Activated CD4-positive, alpha-beta memory T cell treated with anti-CD3 and anti-CD28 coated beads, Interleukin-2, amount 10 ng/mL, durations not matched to agents 7 days and 5 days (primary cell): ENCODE data around the gene SAMD3. TPM values are rescaled to one million over a fixed set of nuclear protein-coding genes. Genes with fewer than 3 reads are reported as not detected.
"Not testable (repeated sequence)": the region's sequence is repeated elsewhere in the genome, so short reads cannot be mapped to it uniquely, and the experiment has no call there.

Experiments
- CTCF ChIA-PET: fragments of 350-600 bp; sonication (Branson Sonifier 250); formaldehyde crosslinking; loops from one replicate; lab custom pipeline; 2021; ENCODE audit warnings: antibody characterized with exemption, inconsistent platforms; lab: Charles Lee
- POLR2A ChIA-PET: fragments of 350-600 bp; sonication (Branson Sonifier 250); formaldehyde crosslinking; loops from one replicate; lab custom pipeline; 2021; ENCODE audit warnings: antibody characterized with exemption; lab: Charles Lee
- DNase-seq: peaks from one replicate; pipeline ENCODE4 v3.0.0-alpha.2; 2020
- H3K27ac Mint-ChIP-seq: one replicate; pipeline ENCODE4 v1.8.0; 2021; ENCODE audit warnings: mild to moderate bottlenecking, mixed read lengths
- H3K27me3 Mint-ChIP-seq: one replicate; pipeline ENCODE4 v1.8.0; 2021; ENCODE audit warnings: mixed read lengths
- H3K36me3 Mint-ChIP-seq: one replicate; pipeline ENCODE4 v1.8.0; 2021; ENCODE audit warnings: low read depth, mixed read lengths
- H3K4me1 Mint-ChIP-seq: one replicate; pipeline ENCODE4 v1.8.0; 2021; ENCODE audit warnings: mixed read lengths
- H3K4me3 Mint-ChIP-seq: one replicate; pipeline ENCODE4 v1.8.0; 2021; ENCODE audit warnings: mild to moderate bottlenecking, mixed read lengths
- H3K9me3 Mint-ChIP-seq: one replicate; pipeline ENCODE4 v1.8.0; 2021; ENCODE audit warnings: mixed read lengths
- total RNA-seq, 2 experiments: library from RNA; stranded (reverse); gene quantifications; one replicate each; pipeline ENCODE4 v1.2.3, GENCODE V29; 2021

Gene SAMD3
- total RNA-seq, 2 experiments from 2014 or later = 70.5 to 79.7 TPM

DNA sequence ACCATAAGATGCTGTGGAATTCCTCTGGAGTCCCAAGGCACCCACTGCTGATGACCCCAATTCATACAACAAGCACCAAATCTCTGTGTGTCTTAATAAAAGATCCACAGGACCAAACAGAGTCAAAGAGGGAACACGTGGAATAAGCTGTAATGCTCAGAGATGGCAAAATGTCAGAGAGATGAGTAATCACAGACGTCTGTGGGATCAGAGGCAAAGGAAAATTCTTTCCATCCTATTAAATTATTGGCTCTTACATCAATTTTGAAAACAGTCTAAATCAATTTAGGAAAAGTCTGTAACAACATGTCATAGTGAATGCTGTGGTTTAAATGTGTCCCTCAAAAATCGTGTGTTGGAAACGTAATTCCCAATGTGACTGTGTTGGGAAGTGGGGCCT lies 17.5 kb upstream of the SAMD3 start:
- CTCF ChIA-PET = interaction anchor here (1.1 to 2.0 kb wide), 5 partner anchors 9 to 69 kb away, joined by 3 to 10 read pairs (median 4); partner anchors contain the start of gene SAMD3
- Mint-ChIP-seq H3K9me3 (no peaks in the 10 kb centered on the region), H3K27ac (no peak overlapping the region), H3K4me3 (no peak overlapping the region), H3K27me3 (peaks cover 2% of the 10 kb centered on the region), H3K4me1 (no peaks in the 10 kb centered on the region), H3K36me3 (no peaks in the 10 kb centered on the region)
- POLR2A ChIA-PET = interaction anchor here (0.7 kb wide), 1 partner anchor 108 kb away, joined by 3 read pairs; no protein-coding TSS in a partner anchor
- no peak for DNase-seq

DNA sequence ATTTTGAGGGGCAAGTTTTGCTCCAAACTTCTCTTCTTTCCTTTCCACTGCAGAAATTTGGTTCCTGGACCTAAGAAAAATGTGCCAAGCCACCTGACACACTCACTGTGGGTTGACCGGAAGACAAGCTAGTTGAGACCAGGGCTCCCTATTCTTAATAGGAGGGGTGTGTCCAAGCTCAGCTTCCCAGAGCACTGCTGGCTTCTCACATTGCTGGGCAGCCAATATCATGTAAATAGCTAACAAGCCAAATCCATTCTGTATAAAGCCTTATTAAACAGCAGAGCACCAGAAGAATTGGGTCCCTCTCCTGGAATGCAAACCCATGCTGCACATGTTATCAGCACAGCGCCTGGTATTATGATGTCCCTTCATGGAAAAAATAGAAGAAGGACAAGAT lies 17.0 kb upstream of the SAMD3 start:
- Mint-ChIP-seq H3K27me3 (peaks cover 2% of the 10 kb centered on the region), H3K9me3 (no peaks in the 10 kb centered on the region), H3K27ac (no peak overlapping the region), H3K4me1 (no peaks in the 10 kb centered on the region), H3K36me3 (no peaks in the 10 kb centered on the region), H3K4me3 (no peak overlapping the region)
- no peak for DNase-seq
- POLR2A ChIA-PET = interaction anchor here (0.7 kb wide), 1 partner anchor 107 kb away, joined by 3 read pairs; no protein-coding TSS in a partner anchor
- CTCF ChIA-PET = interaction anchor here (1.1 to 2.0 kb wide), 5 partner anchors 10 to 69 kb away, joined by 3 to 10 read pairs (median 4); partner anchors contain the start of gene SAMD3

DNA sequence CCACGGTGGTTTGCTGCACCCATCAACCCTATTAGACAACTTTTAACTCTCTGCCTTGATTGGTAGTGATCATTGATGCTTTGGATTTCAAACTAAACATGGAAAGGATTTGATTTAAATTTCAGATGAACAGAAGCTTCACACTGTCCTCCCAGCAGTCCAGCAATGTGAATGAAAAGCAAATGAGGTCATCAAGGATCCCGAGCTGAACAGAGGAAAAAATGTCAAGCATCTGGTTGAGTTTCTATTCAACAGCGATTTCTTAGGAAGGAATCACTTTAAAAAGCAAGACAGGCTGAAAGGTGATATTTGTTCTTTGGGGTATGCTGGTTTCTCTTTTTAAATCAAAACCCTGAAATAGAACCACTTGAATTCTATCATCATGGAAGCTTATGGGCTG lies 10.6 kb upstream of the SAMD3 start:
- Mint-ChIP-seq H3K4me3 (no peak overlapping the region), H3K9me3 (peaks cover 3% of the 10 kb centered on the region), H3K4me1 (peaks cover 9% of the 10 kb centered on the region), H3K27ac (no peak overlapping the region), H3K36me3 (no peaks in the 10 kb centered on the region), H3K27me3 (no peaks in the 10 kb centered on the region)
- DNase-seq = no peak
- POLR2A ChIA-PET = interaction anchor here (1.7 kb wide), 1 partner anchor 10 kb away, joined by 7 read pairs; the partner anchor contains the start of gene SAMD3
- CTCF ChIA-PET = interaction anchor here (1.0 kb wide), 1 partner anchor 10 kb away, joined by 3 read pairs; the partner anchor contains the start of gene SAMD3

DNA sequence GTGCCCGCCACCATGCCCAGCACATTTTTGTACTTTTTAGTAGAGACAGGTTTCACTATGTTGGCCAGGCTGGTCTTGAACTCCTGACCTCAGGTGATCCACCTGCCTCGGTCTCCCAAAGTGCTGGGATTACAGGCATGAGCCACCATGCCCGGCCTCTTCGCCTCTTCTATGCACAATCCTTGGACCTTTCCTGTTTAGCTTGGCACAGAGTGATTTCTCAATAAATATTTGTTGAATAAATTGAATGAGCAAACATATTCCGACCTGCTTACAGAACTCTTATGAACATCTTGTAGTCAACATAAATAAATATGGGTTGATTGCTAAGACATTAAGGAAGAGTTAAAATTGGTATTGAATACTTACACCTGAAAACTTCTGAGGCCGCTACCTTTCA lies 7.8 kb upstream of the SAMD3 start:
- CTCF ChIA-PET = interaction anchor here (1.4 kb wide), 1 partner anchor 9 kb away, joined by 4 read pairs; no protein-coding TSS in a partner anchor
- H3K4me1 Mint-ChIP-seq, H3K27me3 Mint-ChIP-seq, H3K27ac Mint-ChIP-seq, DNase-seq, H3K4me3 Mint-ChIP-seq, POLR2A ChIA-PET, H3K36me3 Mint-ChIP-seq: not testable (repeated sequence)
- peaks cover 12% of the 10 kb centered on the region for H3K9me3 Mint-ChIP-seq

DNA sequence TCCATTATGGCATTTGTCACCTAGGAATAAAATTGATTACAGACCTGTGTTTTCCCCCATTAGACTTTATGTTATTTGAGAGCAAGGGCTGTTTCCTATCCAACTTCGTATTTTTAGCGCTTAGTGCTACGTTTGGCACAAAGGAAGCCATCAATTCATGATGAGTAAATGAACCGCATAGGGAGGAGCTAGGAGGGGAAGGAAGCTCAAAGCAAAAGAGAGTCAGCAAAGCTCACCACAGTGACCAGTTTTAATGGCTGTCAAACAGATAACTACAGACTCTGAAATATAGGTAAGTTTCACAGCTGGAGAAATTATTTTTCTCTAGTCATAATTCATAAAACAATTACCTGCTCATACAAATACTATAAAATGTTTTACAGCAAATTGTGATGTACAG lies 6.9 kb upstream of the SAMD3 start:
- peaks cover 18% of the 10 kb centered on the region for H3K9me3 Mint-ChIP-seq
- H3K27me3 Mint-ChIP-seq = no peaks in the 10 kb centered on the region
- no peak for DNase-seq
- H3K27ac Mint-ChIP-seq = peak overlapping the region; percentile 5
- POLR2A ChIA-PET = interaction anchor here (0.7 to 0.8 kb wide), 2 partner anchors 20 to 93 kb away, joined by 3 read pairs; no protein-coding TSS in a partner anchor
- H3K4me3 Mint-ChIP-seq = no peak overlapping the region
- peaks cover 16% of the 10 kb centered on the region for H3K36me3 Mint-ChIP-seq
- CTCF ChIA-PET = interaction anchor here (1.4 to 2.0 kb wide), 3 partner anchors 8 to 52 kb away, joined by 4 to 8 read pairs (median 6); no protein-coding TSS in a partner anchor
- peaks cover 13% of the 10 kb centered on the region for H3K4me1 Mint-ChIP-seq

DNA sequence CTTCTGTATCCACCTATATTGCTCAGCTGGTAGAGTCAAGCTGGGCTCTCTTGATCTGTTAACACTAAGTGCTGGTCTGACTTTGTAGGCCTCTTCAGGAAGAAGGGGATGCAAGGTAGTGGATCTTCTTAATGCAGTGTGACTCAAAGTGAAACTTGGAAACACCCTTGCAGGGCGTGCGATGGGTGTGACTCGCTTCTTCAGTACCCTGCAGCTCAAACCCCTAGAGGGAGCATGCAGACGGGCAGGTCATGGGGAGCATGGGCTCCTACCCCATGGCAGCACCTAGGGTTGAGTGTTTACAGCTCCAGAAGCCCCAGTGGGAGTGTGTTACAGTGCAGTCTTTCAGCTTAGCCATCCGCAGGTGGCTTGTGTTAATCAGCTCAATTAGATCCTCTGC lies 757 bp upstream of the SAMD3 start:
- POLR2A ChIA-PET = interaction anchor here (0.5 to 2.0 kb wide), 30 partner anchors 10 to 474 kb away, joined by 3 to 32 read pairs (median 4); partner anchors contain the start of gene L3MBTL3
- H3K27ac Mint-ChIP-seq = peak overlapping the region; percentile 98
- peak overlapping the region; percentile 26 for H3K4me3 Mint-ChIP-seq
- H3K27me3 Mint-ChIP-seq = no peaks in the 10 kb centered on the region
- peaks cover 54% of the 10 kb centered on the region for H3K36me3 Mint-ChIP-seq
- CTCF ChIA-PET = interaction anchor here (0.8 to 2.5 kb wide), 24 partner anchors 10 to 618 kb away, joined by 3 to 29 read pairs (median 4); no protein-coding TSS in a partner anchor
- peaks cover 39% of the 10 kb centered on the region for H3K4me1 Mint-ChIP-seq
- DNase-seq = peak; percentile 86
- peaks cover 25% of the 10 kb centered on the region for H3K9me3 Mint-ChIP-seq

DNA sequence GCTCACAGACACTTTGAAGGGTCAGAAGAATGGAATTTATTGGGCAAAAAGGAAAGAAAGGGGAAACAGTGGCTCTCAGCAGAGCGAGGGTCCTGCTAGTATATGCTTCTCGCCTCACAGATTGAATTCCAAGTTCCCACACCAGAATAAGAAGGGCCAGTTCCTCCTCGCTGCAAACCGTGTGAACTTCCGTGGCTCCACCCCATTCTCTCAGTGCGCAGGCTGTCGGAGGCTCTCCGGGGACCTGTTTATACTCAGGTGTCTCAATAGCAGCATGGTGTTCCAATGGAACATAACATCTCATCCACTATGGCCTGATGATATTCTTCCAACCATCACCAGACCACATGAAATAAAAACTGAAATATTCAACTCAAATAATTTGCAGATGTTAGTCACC lies 4.6 kb downstream of the SAMD3 start:
- no peaks in the 10 kb centered on the region for H3K27me3 Mint-ChIP-seq

DNA sequence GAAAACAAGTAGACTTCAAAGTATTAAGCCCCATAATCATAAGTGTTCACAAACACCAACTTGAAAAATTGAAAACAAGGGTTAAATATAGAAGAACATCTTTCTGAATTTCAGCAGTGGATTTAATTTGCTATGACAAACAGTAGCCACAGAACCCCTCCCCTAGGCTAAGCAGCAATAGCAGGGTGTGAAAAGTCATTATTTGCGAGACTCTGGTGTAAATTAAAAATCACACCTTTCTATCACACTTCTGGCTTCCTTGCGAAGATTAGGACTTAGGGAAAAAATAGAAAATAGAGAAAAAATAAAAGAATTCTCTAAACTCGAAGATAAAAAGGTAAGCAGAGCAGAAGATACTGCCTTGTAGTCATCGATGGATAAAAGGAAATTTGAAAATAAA lies 6.1 kb downstream of the SAMD3 start:
- POLR2A ChIA-PET = interaction anchor here (0.6 to 1.9 kb wide), 3 partner anchors 13 to 733 kb away, joined by 3 to 6 read pairs (median 4); no protein-coding TSS in a partner anchor
- Mint-ChIP-seq H3K9me3 (peaks cover 12% of the 10 kb centered on the region), H3K27me3 (no peaks in the 10 kb centered on the region), H3K4me3 (no peak overlapping the region), H3K27ac (peak overlapping the region; percentile 28), H3K36me3 (peaks cover 80% of the 10 kb centered on the region), H3K4me1 (peaks cover 72% of the 10 kb centered on the region)
- no peak for DNase-seq
- CTCF ChIA-PET = interaction anchor here (1.5 to 1.8 kb wide), 2 partner anchors 65 to 84 kb away, joined by 4 to 7 read pairs; no protein-coding TSS in a partner anchor

More for the DNA sequence above, 4.6 kb downstream of the SAMD3 start:
- H3K4me3 Mint-ChIP-seq = no peak overlapping the region
- no peak for DNase-seq
- peak overlapping the region; percentile 7 for H3K27ac Mint-ChIP-seq
- peaks cover 12% of the 10 kb centered on the region for H3K9me3 Mint-ChIP-seq
- peaks cover 67% of the 10 kb centered on the region for H3K4me1 Mint-ChIP-seq
- ChIA-PET POLR2A (no interaction called here), CTCF (no interaction called here)
- H3K36me3 Mint-ChIP-seq = peaks cover 76% of the 10 kb centered on the region

DNA sequence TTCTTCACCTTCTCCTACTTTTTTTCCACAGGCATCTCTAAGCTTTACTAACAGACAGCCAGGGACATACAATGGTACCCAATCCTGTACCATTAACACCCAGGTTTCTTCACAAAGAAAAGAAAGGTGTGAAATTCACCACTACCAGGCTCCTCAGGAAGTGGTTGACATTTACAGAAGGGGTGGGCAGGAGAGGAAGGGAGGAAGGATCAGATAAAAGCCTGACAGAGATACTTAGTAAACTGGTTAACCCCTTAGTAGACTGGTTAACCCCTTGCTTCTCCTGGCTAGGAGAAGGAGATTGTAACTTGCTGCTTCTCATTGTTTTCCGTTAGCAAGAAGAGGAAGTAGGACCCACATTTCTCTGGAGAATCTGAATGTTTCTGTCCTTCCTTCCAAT lies 7.2 kb downstream of the SAMD3 start:
- peaks cover 71% of the 10 kb centered on the region for H3K4me1 Mint-ChIP-seq
- no peaks in the 10 kb centered on the region for H3K27me3 Mint-ChIP-seq
- peak overlapping the region; percentile 64 for H3K4me3 Mint-ChIP-seq
- H3K27ac Mint-ChIP-seq = peak overlapping the region; percentile 77
- CTCF ChIA-PET = interaction anchor here (0.6 to 5.3 kb wide), 4 partner anchors 8 to 565 kb away, joined by 4 to 29 read pairs (median 4); partner anchors contain the start of gene SAMD3
- H3K36me3 Mint-ChIP-seq = peaks cover 83% of the 10 kb centered on the region
- peaks cover 12% of the 10 kb centered on the region for H3K9me3 Mint-ChIP-seq
- peak; percentile 61 for DNase-seq
- POLR2A ChIA-PET = interaction anchor here (0.7 to 3.7 kb wide), 5 partner anchors 8 to 361 kb away, joined by 3 to 21 read pairs (median 4); partner anchors contain the start of gene SAMD3

DNA sequence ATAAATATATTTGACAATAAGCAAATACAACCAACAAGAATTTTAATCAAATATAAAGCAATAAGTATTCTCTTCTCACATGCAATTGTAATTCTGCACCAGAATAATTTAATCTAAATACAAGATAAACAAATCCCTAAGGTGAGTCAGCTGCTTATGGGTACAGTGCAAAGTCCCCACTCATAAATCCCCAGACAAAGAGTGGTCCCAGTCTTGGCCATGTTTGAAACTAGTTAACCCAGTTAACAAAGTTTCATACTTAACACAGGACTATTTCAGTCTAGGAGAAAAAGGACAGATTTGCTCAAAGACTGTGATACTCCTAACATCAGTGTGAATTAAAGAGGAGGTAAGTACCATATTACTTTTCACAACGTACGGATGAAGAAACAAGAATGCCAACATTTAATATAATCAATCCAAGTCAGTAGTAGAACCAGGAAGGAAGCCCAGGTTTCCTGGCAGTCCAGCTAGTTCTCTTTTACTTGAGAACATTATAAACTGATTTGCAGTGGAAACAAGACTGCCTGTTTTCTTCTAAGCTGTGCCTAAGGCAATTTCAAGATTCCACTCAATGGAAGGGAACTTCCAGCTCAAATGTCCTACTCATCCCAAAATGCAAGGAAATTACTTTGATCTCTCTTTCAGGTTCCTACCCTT lies 10.4 kb downstream of the SAMD3 start:
- peak overlapping the region; percentile 6 for H3K27ac Mint-ChIP-seq

DNA sequence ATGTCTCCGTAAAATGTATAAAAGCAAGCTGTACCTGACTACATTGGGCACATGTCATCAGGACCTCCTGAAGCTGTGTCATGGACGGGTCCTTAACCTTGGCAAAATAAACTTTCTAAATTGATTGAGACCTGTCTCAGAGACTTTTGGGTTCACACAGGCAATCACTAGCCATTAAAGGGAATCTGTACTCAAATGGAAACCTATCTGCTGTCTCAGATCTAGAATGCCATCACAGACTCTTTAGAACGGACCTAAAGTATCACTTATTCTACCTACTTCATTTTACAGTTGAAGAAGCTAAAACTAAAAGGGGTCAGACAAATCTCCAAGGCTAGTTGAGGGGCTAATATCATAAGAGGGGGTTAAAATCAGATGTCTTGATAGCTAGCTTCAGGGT lies 11.1 kb downstream of the SAMD3 start:
- no peaks in the 10 kb centered on the region for H3K27me3 Mint-ChIP-seq
- CTCF ChIA-PET = interaction anchor here (0.8 to 5.3 kb wide), 2 partner anchors 12 to 21 kb away, joined by 3 to 29 read pairs; partner anchors contain the start of gene SAMD3
- peaks cover 91% of the 10 kb centered on the region for H3K36me3 Mint-ChIP-seq
- no peak overlapping the region for H3K27ac Mint-ChIP-seq
- H3K4me3 Mint-ChIP-seq = no peak overlapping the region
- H3K9me3 Mint-ChIP-seq = peaks cover 7% of the 10 kb centered on the region
- no peak for DNase-seq
- H3K4me1 Mint-ChIP-seq = peaks cover 52% of the 10 kb centered on the region
- POLR2A ChIA-PET = interaction anchor here (0.9 to 3.5 kb wide), 3 partner anchors 8 to 24 kb away, joined by 4 to 10 read pairs (median 6); partner anchors contain the start of gene SAMD3

More for the DNA sequence above, 10.4 kb downstream of the SAMD3 start:
- Mint-ChIP-seq H3K9me3 (peaks cover 7% of the 10 kb centered on the region), H3K27me3 (no peaks in the 10 kb centered on the region), H3K4me3 (peak overlapping the region; percentile 63), H3K4me1 (peaks cover 55% of the 10 kb centered on the region), H3K36me3 (peaks cover 87% of the 10 kb centered on the region)
- ChIA-PET CTCF (interaction anchor here (0.8 to 5.3 kb wide), 4 partner anchors 11 to 70 kb away, joined by 3 to 29 read pairs (median 4); partner anchors contain the start of gene SAMD3), POLR2A (interaction anchor here (2.2 to 3.7 kb wide), 3 partner anchors 9 to 25 kb away, joined by 6 to 21 read pairs (median 10); partner anchors contain the start of gene SAMD3)
- DNase-seq = no peak

DNA sequence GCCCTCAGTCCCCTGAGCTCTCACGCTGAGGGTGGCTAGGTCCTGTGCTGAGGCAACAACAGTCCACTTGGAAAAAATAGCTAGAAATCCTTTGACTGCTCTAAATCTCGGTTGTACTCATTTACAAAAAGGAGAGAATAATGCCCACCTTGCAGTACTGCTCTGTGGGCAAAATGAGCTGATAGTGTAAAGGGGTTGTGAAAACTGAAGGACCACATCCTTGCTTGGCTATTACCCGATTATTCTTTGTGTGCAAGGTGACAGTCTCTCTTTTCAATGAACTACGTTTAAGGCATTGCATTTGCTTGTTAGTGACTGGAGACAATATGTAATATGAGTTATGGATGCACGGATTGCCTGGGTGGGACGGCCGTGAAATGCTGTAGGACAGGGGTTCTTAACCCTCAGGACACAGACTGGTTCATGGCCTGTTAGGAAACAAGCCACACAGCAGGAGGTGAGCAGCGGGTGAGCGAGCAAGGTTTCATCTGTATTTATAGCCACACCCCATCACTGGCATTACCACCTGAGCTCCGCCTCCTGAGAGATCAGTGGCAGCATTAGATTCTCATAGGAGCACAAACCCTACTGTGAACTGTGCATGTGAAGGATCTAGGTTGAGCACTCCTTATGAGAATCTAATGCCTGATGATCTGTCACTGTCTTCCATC lies 14.6 kb downstream of the SAMD3 start:
- CTCF ChIA-PET = no interaction called here
- Mint-ChIP-seq H3K27ac (no peak overlapping the region), H3K9me3 (peaks cover 5% of the 10 kb centered on the region), H3K27me3 (no peaks in the 10 kb centered on the region), H3K4me3 (no peak overlapping the region), H3K36me3 (peaks cover 89% of the 10 kb centered on the region), H3K4me1 (peaks cover 35% of the 10 kb centered on the region)
- POLR2A ChIA-PET = interaction anchor here (0.8 to 0.9 kb wide), 2 partner anchors 15 to 21 kb away, joined by 3 read pairs; no protein-coding TSS in a partner anchor
- DNase-seq = no peak
